Hypothalamus (tissue), 51 donors: ENCODE results near the gene CCL21.
"Not testable (repeated sequence)": the region's sequence is repeated elsewhere in the genome, so short reads cannot be mapped to it uniquely, and the experiment has no call there.

Experiments
- DNase-seq, 51 donors: peaks; one replicate each; lab custom pipeline; 2025; lab: John Stamatoyannopoulos, UW

Gene CCL21, protein sequence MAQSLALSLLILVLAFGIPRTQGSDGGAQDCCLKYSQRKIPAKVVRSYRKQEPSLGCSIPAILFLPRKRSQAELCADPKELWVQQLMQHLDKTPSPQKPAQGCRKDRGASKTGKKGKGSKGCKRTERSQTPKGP

GRCh38 chr9:34710023-34710422 is at the start of gene CCL21:
Gene CCL21 (minus strand): TSS chr9:34710136. CDS start chr9:34710066, 70 bp downstream.
- DNase-seq = no peak

- DNase-seq = peak in 24 of 51 donors; percentile 1 to 55 (median 28)
Measured at GRCh38 chr9:34759432-34760134, 49.6 kb upstream of the CCL21 start.

DNA sequence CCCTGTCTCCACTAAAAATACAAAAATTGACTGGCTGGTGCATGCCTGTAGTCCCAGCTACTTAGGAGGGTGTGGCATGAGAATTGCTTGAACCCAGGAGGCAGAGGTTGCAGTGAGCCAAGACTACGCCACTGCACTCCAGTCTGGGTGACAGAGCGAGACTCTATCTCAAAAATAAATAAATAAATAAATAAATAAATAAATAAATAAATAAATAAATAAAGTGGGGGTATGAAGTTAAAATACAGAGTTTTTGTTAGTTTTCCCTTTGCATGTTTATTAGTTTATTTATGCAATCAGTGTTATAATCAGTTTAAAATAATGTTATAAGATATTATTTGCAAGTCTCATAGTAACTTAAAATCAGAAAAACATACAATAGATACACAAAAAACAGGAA is 40.4 kb upstream of the CCL21 start:
- DNase-seq = not testable (repeated sequence)

GRCh38 chr9:34746526-34746925 is 36.6 kb upstream of the CCL21 start:
- no peak for DNase-seq

GRCh38 chr9:34744295-34745221 is 34.6 kb upstream of the CCL21 start:
- DNase-seq = no peak

DNA sequence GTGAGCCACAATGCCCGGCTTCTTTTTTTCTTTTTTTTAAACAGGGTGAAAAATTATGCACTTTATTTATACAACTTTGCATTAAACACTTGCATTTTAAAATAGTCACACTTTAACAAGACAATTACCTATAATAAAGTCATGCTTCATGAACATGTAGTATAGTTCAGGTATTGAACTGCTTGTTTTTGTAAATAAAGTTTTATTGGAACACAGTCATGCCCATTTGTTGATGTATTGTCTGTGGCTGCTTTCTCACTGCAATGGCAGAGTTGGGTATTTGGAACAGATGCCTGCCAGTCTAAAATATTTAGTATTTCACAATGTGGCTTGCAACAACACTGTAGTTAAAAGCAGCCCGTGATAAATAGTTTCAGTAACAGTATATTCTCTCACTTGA is 32.8 kb upstream of the CCL21 start:
- DNase-seq = no peak

DNA sequence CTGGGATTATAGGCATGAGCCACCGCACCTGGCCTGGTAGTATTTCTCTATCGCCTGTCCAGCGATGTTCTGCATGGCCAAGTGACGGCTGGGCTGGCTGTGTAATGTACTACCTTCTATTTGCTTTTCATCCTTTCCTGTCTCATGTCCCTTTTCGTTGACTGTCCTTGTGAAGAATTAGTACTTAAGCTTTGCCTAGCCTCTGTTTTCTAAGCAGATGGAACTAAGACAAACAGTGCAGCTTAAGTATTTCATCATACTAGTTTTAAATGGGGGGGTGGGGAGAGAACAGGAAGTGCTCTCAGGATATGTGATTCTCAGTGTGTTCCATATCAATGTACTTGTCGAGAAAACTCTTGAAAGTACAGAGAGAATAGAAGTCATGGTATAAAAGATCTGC is 31.7 kb upstream of the CCL21 start:
- DNase-seq = no peak

DNA sequence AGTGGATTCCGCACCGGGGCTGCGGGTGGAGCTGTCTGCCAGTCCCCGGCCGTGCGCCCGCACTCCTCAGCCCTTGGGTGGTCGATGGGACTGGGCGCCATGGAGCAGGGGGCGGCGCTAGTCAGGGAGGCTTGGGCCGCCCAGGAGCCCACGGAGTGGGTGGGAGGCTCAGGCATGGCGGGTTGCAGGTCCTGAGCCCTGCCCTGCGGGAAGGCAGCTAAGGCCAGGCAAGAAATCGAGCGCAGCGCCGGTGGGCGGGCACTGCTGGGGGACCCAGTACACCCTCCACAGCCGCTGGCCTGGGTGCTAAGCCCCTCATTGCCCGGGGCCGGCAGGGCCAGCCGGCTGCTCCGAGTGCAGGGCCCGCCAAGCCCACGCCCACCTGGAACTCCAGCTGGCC is 30.2 kb upstream of the CCL21 start:
- not testable (repeated sequence) for DNase-seq

- DNase-seq = no peak
Measured at GRCh38 chr9:34737677-34738260, 27.8 kb upstream of the CCL21 start.

- no peak for DNase-seq
Measured at GRCh38 chr9:34734720-34735119, 24.8 kb upstream of the CCL21 start.

DNA sequence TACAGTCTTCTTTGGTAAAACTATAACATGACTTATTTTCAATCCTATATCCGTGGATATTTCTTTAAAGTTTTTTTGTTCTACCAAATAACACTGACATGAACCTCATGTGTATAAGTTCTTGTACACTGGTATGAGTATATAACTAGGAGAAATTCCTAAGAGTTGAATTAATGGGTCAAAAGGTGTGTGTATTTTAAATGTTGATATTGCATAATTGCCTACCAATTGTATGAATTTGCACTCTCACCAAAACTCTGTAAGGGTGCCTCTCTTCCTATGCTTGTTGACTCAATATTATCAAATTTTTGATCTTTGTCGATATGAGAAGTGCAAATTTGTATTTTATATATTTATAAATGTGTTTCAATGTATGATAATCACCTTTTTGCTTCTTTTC is 22.9 kb upstream of the CCL21 start:
- no peak for DNase-seq

GRCh38 chr9:34732478-34732877 is 22.5 kb upstream of the CCL21 start:
- DNase-seq = no peak

DNA sequence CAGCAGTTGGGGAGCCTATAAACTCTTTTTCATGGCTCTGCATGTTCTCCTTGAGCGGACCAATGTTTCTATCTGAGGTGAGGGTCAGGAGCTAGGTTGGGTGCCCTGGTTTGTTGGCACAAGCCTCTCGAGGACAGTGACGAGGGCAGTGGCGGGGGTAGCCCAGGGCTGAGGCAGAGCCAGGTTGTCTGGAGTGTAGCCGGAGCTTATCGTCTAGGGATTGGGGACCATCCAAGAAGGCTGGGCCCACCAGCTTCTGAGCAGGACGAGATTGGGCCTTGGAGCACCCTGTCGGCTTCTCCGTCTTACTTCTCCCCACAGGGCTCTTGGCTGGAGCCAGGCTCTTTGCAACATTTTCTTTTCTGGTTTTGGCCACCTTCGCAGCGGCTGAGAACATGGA is 13.2 kb upstream of the CCL21 start:
- no peak for DNase-seq

GRCh38 chr9:34719769-34720025 is 9.8 kb upstream of the CCL21 start:
- DNase-seq = not testable (repeated sequence)

- no peak for DNase-seq
Measured at GRCh38 chr9:34719021-34719768, 9.3 kb upstream of the CCL21 start.

DNA sequence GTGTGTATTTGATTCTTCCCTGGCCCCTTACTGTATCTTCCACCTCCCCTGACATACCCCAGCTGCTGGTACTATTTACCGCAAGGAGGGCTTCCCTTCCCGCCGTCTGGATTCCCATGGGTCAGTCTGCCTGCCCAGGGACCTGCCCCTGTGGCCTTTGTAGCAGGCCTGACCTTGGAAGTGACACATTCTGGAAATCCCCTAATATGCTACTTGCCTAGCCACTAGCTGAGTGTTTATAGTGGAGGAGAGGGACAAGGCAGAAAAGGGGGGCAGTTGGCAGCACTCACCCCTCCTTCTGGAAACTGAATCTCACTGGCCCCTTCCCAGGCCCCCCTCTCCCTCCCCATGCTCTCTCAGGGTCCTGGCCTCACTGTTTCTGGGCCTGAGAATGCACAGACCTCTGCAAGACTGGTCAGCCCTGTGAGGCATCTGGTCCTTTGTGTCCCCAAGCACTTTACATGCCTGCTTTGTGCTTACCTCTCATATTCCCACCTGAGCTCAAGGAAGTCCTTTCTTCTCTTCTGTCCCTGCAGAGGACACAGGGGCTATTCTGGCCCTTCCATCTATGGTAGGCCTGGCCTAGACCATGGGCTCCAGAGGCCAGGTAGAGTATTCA is 8.2 kb upstream of the CCL21 start:
- no peak for DNase-seq

- no peak for DNase-seq
Measured at GRCh38 chr9:34716711-34717110, 6.8 kb upstream of the CCL21 start.

GRCh38 chr9:34715639-34716215 is 5.8 kb upstream of the CCL21 start:
- DNase-seq = no peak

DNA sequence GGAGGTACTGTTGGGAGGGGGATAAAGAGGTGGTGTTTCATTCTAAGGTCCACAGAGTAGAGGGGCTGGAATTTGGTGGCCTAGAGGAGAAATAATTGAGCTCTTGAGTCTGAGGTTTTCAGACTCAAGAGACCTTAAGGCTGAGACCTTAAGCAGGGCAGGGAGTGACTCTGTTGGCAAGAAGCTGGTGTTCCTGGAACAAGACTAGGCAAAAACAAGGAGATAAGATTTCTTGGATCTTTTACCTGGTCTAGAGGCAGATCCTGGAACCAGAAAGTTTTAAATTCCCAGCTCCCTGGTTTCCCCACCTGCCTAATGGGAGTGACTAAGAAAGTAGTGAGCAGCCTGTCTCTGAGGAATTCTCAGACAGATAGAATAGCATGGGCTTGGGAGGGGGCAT is 4.1 kb upstream of the CCL21 start:
- DNase-seq = no peak

- DNase-seq = no peak
Measured at GRCh38 chr9:34712140-34712539, 2.2 kb upstream of the CCL21 start.
